PFSK-1 (cell line): ENCODE measurements around the gene ATP5MG.

Source experiments
- FOXP2 ChIP-seq: optimal IDR thresholded peaks from 2 replicates; pipeline ENCODE3; 2011; ENCODE audit warnings: borderline replicate concordance, control low read depth, inconsistent platforms; ENCODE audit not compliant: insufficient read depth; ENCODE audit errors: extremely low read length, extremely low read depth
- POLR2AphosphoS5 ChIP-seq: IDR thresholded peaks from 2 replicates; pipeline ENCODE4 v1.6.1; 2012; ENCODE audit warnings: low read depth, mild to moderate bottlenecking, control low read depth, low read length, moderate library complexity
- SIN3A ChIP-seq: IDR thresholded peaks from 2 replicates; pipeline ENCODE4 v1.6.1; 2012; ENCODE audit warnings: mild to moderate bottlenecking, low read length, moderate library complexity, borderline replicate concordance; ENCODE audit not compliant: insufficient read depth
- TAF1 ChIP-seq: IDR thresholded peaks from 2 replicates; pipeline ENCODE4 v1.6.1; 2012; ENCODE audit warnings: low read length, control low read depth, borderline replicate concordance; ENCODE audit not compliant: insufficient read depth
- TF ChIP-seq, protein P1 (sequence below), 2 experiments: IDR thresholded peaks; 2 replicates each; pipeline versions ENCODE4 v1.6.1 to v1.8.0; 2011 to 2012; ENCODE audit warnings: low read depth in 2 of 2, low read length in 2 of 2, control low read depth in 1 of 2, inconsistent platforms in 1 of 2, mild to moderate bottlenecking in 1 of 2, moderate library complexity in 1 of 2; ENCODE audit not compliant: insufficient read depth in 1 of 2

Gene ATP5MG

DNA sequence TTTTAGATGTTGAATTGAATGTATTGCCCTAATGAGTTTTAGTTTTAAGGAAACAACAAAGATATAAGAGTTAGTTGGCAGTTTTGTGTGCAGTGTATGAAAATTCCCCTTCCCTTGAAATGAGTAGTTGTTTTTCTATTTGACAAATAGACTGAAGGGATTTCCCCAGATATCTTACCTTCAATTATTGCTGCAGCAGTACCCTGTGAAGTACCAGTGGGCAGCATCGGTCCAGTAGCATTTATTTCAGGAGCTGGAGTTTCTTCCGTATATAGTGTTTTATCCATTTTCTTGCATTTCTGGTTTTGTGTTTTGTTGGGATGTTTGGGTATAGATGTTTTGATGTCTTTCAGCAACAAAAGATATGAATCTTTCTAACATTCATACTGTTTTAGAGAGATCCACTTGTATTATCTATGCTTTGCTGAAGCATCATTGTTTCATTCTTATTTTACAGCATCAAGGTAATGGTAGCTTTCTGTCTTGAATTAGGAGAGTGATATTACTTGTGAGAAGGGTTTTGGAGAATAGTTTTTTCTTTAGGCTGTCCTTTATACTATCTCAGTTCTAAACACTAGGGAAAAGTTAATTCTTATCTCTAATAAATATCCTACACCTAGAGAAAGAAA is 42.3 kb downstream of the ATP5MG start:
- TF ChIP-seq TAF1 = no peak
- TF ChIP-seq FOXP2 = no peak
- TF ChIP-seq, protein P1, sequence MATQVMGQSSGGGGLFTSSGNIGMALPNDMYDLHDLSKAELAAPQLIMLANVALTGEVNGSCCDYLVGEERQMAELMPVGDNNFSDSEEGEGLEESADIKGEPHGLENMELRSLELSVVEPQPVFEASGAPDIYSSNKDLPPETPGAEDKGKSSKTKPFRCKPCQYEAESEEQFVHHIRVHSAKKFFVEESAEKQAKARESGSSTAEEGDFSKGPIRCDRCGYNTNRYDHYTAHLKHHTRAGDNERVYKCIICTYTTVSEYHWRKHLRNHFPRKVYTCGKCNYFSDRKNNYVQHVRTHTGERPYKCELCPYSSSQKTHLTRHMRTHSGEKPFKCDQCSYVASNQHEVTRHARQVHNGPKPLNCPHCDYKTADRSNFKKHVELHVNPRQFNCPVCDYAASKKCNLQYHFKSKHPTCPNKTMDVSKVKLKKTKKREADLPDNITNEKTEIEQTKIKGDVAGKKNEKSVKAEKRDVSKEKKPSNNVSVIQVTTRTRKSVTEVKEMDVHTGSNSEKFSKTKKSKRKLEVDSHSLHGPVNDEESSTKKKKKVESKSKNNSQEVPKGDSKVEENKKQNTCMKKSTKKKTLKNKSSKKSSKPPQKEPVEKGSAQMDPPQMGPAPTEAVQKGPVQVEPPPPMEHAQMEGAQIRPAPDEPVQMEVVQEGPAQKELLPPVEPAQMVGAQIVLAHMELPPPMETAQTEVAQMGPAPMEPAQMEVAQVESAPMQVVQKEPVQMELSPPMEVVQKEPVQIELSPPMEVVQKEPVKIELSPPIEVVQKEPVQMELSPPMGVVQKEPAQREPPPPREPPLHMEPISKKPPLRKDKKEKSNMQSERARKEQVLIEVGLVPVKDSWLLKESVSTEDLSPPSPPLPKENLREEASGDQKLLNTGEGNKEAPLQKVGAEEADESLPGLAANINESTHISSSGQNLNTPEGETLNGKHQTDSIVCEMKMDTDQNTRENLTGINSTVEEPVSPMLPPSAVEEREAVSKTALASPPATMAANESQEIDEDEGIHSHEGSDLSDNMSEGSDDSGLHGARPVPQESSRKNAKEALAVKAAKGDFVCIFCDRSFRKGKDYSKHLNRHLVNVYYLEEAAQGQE (IDR thresholded peaks at IDR 0.05; ENCODE audit: insufficient read depth in 1 of 2, low read depth in 2 of 2, low read length in 2 of 2) = no peak
- TF ChIP-seq POLR2AphosphoS5 = no peak
- no peak for TF ChIP-seq SIN3A

DNA sequence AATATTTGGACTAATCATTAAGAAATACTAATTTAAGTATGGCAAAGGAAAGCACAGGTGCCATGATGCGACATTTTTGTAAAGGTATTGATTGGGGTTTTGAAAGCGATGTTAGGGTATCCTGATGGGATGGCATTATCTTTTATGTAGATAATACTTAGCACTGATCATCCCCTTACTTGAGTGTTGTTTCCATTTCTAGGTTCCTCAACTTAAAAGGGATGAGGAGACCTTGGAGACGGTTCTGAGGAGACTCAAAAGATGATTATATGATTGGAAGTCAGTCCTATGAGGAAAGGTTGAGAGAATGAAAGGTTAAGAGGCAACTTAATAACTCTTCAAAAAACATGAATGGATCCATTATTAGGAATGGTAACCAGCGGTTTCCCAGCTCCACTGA is 46.0 kb downstream of the ATP5MG start:
- TF ChIP-seq, protein P1 (IDR thresholded peaks at IDR 0.05; ENCODE audit: insufficient read depth in 1 of 2, low read depth in 2 of 2, low read length in 2 of 2) = no peak
- TF ChIP-seq POLR2AphosphoS5 = no peak
- no peak for TF ChIP-seq FOXP2
- no peak for TF ChIP-seq SIN3A
- no peak for TF ChIP-seq TAF1

DNA sequence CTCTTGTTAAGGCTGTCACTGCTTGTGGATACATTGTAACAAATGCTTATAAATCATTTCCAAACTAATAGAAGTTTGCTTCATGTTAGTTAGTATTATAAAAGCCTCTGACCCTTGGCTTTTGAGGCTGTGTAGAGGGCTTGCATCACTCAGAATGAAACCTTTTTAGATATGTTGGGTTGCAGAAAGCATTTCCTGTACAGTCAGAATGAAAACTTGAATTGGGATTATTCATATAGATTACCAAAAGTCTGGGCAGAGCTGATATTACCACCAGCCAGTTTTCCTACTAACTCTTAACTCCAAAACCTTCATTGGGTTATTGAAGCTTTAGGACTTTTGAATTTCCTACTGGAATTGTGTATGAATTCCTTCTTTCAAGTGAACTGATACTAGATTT is 46.9 kb downstream of the ATP5MG start:
- TF ChIP-seq SIN3A (no peak), POLR2AphosphoS5 (no peak), FOXP2 (no peak), TAF1 (no peak)
- TF ChIP-seq, protein P1 (IDR thresholded peaks at IDR 0.05; ENCODE audit: insufficient read depth in 1 of 2, low read depth in 2 of 2, low read length in 2 of 2) = no peak

DNA sequence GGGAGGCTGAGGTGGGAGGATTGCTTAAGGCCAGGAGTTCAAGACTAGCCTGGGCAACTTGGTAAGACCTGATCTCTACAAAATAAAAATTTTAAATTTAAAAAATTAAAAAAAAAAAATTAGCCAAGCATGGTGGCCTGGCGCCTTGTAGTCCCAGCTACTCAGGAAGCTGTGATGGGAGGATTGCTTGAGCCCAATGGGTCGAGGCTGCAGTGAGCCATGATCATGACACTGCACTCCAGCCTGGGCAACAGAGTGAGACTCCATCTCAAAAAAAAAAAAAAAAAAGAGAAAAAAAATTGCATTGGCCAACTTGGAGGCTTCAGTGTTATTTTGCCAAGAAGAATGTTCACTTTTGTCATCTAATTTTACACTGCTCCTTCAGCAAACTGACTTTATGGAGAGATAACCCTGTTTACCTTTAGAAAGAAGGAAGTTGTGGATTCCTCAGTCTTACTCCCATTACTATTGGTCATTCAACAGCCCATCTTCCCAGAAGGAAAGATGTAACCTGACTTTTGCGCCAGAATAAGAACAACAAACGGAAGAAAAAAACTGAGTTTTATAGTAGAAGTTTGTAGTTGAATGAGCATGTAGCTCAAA is 48.0 kb downstream of the ATP5MG start:
- no peak for TF ChIP-seq POLR2AphosphoS5
- TF ChIP-seq, protein P1 (IDR thresholded peaks at IDR 0.05; ENCODE audit: insufficient read depth in 1 of 2, low read depth in 2 of 2, low read length in 2 of 2) = no peak
- no peak for TF ChIP-seq SIN3A
- no peak for TF ChIP-seq FOXP2
- TF ChIP-seq TAF1 = no peak
